ENCODE measurements around the gene HACE1. TPM values are rescaled to one million over a fixed set of nuclear protein-coding genes. Genes with fewer than 3 reads are reported as not detected.

HACE1 gene, protein sequence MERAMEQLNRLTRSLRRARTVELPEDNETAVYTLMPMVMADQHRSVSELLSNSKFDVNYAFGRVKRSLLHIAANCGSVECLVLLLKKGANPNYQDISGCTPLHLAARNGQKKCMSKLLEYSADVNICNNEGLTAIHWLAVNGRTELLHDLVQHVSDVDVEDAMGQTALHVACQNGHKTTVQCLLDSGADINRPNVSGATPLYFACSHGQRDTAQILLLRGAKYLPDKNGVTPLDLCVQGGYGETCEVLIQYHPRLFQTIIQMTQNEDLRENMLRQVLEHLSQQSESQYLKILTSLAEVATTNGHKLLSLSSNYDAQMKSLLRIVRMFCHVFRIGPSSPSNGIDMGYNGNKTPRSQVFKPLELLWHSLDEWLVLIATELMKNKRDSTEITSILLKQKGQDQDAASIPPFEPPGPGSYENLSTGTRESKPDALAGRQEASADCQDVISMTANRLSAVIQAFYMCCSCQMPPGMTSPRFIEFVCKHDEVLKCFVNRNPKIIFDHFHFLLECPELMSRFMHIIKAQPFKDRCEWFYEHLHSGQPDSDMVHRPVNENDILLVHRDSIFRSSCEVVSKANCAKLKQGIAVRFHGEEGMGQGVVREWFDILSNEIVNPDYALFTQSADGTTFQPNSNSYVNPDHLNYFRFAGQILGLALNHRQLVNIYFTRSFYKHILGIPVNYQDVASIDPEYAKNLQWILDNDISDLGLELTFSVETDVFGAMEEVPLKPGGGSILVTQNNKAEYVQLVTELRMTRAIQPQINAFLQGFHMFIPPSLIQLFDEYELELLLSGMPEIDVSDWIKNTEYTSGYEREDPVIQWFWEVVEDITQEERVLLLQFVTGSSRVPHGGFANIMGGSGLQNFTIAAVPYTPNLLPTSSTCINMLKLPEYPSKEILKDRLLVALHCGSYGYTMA
- total RNA-seq (12.3 TPM), polyA plus RNA-seq (ENCODE audit: insufficient read depth, low read depth, low replicate concordance) (6.2 TPM)
- long read RNA-seq, donor 1, partial matches to known transcripts, result 0 of 1 reads
- long read RNA-seq, donor 1, other reads (novel, unspliced or antisense), result 0 of 1 reads
- long read RNA-seq, donor 2, result 0 reads
- long read RNA-seq, donor 3, full-length matches to known transcripts, result 3 of 3 reads
- long read RNA-seq, donor 3, partial matches to known transcripts, result 0 of 3 reads
- long read RNA-seq, donor 3, other reads (novel, unspliced or antisense), result 0 of 3 reads
- long read RNA-seq, donor 4, result 0 reads
- long read RNA-seq, donor 5, result 0 reads
- long read RNA-seq, donor 6, full-length matches to known transcripts, result 2 of 2 reads
- long read RNA-seq, donor 6, partial matches to known transcripts, result 0 of 2 reads
- long read RNA-seq, donor 6, other reads (novel, unspliced or antisense), result 0 of 2 reads
- long read RNA-seq, donor 7, full-length matches to known transcripts, result 6 of 11 reads
- long read RNA-seq, donor 7, partial matches to known transcripts, result 2 of 11 reads
- long read RNA-seq, donor 7, other reads (novel, unspliced or antisense), result 3 of 11 reads
- long read RNA-seq, donor 8, result 0 reads
- long read RNA-seq, donor 9, full-length matches to known transcripts, result 1 of 1 reads
- long read RNA-seq, donor 9, partial matches to known transcripts, result 0 of 1 reads
- long read RNA-seq, donor 9, other reads (novel, unspliced or antisense), result 0 of 1 reads
- long read RNA-seq, donor 10, full-length matches to known transcripts, result 3 of 3 reads
- long read RNA-seq, donor 10, partial matches to known transcripts, result 0 of 3 reads
- long read RNA-seq, donor 10, other reads (novel, unspliced or antisense), result 0 of 3 reads

DNA sequence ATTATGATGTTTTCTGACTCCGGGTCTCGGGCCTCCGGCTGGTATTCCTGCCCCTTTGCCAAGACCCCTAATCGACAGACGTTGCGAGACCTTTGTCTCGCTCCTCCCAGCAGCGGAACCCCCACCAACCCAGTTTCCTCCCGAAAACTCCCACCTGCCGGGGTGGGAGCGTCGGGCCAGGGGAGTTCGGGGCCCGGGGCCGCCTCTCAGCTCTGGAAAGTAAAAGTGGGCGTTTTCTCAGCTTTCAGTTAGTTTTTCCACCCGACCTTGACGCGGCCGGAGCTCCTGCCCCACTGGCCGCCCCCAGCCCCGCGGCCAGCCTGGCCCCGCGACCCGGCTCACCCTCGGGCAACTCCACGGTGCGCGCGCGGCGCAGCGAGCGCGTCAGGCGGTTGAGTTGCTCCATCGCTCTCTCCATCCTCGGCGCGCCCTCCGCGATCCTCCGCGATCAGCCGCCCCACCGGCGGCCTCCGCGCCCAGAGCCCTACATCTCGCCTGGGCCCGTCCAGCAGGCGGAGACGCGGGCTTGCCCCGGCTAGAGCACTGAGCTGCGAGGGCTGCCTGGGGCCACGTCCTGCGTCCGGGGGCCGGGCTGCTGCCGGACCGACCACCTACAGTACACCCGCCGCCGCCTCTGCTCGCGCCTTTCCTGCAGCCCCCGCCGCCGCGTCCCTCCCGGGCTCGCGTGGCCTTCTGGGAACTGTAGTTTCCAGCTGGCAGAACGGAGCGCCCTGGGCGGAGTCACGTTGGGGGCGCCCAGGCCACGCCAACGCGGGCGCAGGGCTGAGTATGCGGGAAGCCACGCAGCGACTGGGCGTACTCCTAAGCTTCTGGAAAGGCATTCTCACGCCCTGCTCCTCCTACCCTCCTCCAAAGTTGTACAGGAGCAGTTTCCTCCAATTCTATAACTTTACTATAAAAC is at the start of gene HACE1:
Gene HACE1 (minus strand): TSS at position 695 of the 922 bp plus-strand sequence. CDS start 277 bp downstream, at position 418.
- no peaks in the 10 kb centered on the region for H3K27me3 ChIP-seq (ENCODE audit: control insufficient read depth, insufficient read depth, low read length)
- H3K27ac ChIP-seq (ENCODE audit: low read depth in 2 of 2, low read length in 2 of 2), result peak within 1 kb of the TSS; percentile 38 to 67
- H3K36me3 ChIP-seq (ENCODE audit: control insufficient read depth in 2 of 3, insufficient read depth in 3 of 3, low read length in 3 of 3), result no peaks in the 10 kb centered on the region
- H3K4me1 ChIP-seq (ENCODE audit: control insufficient read depth in 2 of 3, insufficient read depth in 2 of 3, low read depth in 1 of 3, low read length in 3 of 3), result no peaks in the 10 kb centered on the region
- DNase-seq (peak; percentile 93 to 96 (median 95)), FAIRE-seq (no peak)
- intact Hi-C loops (cut with DNase I), result no loop called here
- no peaks in the 10 kb centered on the region for H3K9me3 ChIP-seq (ENCODE audit: control insufficient read depth in 2 of 3, insufficient read depth in 1 of 3, low read length in 3 of 3)
- H3K9ac ChIP-seq (ENCODE audit: low read length in 3 of 3), result peak within 1 kb of the TSS; percentile 64 to 78 (median 69)
- TF ChIP-seq, protein P1, sequence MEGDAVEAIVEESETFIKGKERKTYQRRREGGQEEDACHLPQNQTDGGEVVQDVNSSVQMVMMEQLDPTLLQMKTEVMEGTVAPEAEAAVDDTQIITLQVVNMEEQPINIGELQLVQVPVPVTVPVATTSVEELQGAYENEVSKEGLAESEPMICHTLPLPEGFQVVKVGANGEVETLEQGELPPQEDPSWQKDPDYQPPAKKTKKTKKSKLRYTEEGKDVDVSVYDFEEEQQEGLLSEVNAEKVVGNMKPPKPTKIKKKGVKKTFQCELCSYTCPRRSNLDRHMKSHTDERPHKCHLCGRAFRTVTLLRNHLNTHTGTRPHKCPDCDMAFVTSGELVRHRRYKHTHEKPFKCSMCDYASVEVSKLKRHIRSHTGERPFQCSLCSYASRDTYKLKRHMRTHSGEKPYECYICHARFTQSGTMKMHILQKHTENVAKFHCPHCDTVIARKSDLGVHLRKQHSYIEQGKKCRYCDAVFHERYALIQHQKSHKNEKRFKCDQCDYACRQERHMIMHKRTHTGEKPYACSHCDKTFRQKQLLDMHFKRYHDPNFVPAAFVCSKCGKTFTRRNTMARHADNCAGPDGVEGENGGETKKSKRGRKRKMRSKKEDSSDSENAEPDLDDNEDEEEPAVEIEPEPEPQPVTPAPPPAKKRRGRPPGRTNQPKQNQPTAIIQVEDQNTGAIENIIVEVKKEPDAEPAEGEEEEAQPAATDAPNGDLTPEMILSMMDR (IDR thresholded peaks at IDR 0.05; ENCODE audit: borderline replicate concordance, extremely low read depth, insufficient read depth), result no peak
- H3K4me3 ChIP-seq (ENCODE audit: low read length in 3 of 3), result peak within 1 kb of the TSS; percentile 75 to 83 (median 76)

DNA sequence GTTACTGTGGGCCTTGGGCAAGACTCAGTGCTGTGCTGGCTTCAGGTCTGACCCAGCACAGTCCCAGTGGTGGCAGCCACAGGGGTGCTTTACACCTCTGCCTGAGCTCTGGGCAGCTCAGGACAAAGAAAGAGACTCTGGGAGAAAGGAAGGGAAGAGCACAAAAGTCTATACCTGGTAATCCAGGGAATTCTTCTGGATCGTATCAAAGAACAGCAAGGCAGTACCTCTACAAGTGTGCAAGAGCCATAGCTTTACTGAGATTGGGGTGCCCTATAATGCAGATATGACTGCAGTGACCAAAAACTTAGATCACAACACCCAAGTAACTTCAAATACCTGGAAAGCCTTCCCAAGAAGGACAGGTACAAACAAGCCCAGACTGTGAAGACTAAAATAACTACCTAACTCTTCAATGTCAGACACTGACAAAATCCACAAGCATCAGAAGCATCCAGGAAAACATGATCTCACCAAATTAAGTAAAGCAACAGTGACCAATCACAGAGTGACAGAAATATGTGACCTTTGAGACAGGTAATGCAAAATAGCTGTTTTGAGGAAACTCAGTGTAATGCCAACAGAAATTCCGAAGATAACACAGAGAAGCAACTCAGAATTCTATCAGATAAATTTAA is 49.3 kb upstream of the HACE1 start:
- no peak for FAIRE-seq
- no peak overlapping the region for H3K9ac ChIP-seq (ENCODE audit: low read length in 3 of 3)
- TF ChIP-seq, protein P1 (IDR thresholded peaks at IDR 0.05; ENCODE audit: borderline replicate concordance, extremely low read depth, insufficient read depth), result no peak

More for the DNA sequence above, 49.3 kb upstream of the HACE1 start:
- Histone ChIP-seq H3K9me3 (ENCODE audit: control insufficient read depth in 2 of 3, insufficient read depth in 1 of 3, low read length in 3 of 3) (peaks cover 0 to 3% (median 0%) of the 10 kb centered on the region in 3 donors), H3K36me3 (ENCODE audit: control insufficient read depth in 2 of 3, insufficient read depth in 3 of 3, low read length in 3 of 3) (no peaks in the 10 kb centered on the region), H3K4me1 (ENCODE audit: control insufficient read depth in 2 of 3, insufficient read depth in 2 of 3, low read depth in 1 of 3, low read length in 3 of 3) (no peaks in the 10 kb centered on the region), H3K27me3 (ENCODE audit: control insufficient read depth, insufficient read depth, low read length) (no peaks in the 10 kb centered on the region), H3K27ac (ENCODE audit: low read depth in 2 of 2, low read length in 2 of 2) (no peak overlapping the region), H3K4me3 (ENCODE audit: low read length in 3 of 3) (no peak overlapping the region)
- intact Hi-C loops (cut with DNase I), result no loop called here
- DNase-seq, result no peak
